Measurements from ENCODE around the gene TRIM8.
"Not testable (repeated sequence)": the region's sequence is repeated elsewhere in the genome, so short reads cannot be mapped to it uniquely, and the experiment has no call there.

TRIM8 gene

GRCh38 chr10:102682416-102682815 is 38.1 kb downstream of the TRIM8 start:
- no peak overlapping the region for H3K27ac ChIP-seq (ENCODE audit: low read depth, low read length)
- H3K9ac ChIP-seq (ENCODE audit: low read length), result no peak overlapping the region

DNA sequence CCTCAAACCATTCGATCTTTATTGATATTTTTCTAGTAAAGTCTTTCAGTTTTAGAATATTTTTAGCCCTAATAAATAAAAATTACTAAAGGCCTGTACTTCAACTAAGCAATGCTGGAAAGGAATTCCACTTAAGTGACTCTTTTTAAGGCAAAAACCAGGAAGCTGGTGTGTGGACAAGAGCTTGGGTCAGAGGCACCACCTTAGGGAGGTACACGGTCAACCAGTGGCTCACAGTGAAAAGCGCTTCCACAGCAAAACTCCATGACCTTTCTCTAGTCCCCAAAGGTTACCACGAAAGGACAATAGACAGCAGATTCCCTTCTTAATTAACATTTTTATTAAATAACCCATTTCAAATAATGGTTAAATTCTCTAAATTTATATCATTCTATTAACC is 38.7 kb downstream of the TRIM8 start:
- H3K36me3 ChIP-seq (ENCODE audit: control insufficient read depth, insufficient read depth, low read length), result peaks cover 20% of the 10 kb centered on the region

More at GRCh38 chr10:102682416-102682815, 38.1 kb downstream of the TRIM8 start:
- H3K36me3 ChIP-seq (ENCODE audit: control insufficient read depth, insufficient read depth, low read length), result peaks cover 20% of the 10 kb centered on the region
- H3K4me1 ChIP-seq (ENCODE audit: control insufficient read depth, insufficient read depth, low read length), result peaks cover 19% of the 10 kb centered on the region
- H3K27me3 ChIP-seq (ENCODE audit: control insufficient read depth, insufficient read depth, low read length), result no peaks in the 10 kb centered on the region
- H3K4me3 ChIP-seq (ENCODE audit: low read depth, low read length), result no peak overlapping the region
- no peaks in the 10 kb centered on the region for H3K9me3 ChIP-seq (ENCODE audit: control insufficient read depth, insufficient read depth, low read depth, low read length)

DNA sequence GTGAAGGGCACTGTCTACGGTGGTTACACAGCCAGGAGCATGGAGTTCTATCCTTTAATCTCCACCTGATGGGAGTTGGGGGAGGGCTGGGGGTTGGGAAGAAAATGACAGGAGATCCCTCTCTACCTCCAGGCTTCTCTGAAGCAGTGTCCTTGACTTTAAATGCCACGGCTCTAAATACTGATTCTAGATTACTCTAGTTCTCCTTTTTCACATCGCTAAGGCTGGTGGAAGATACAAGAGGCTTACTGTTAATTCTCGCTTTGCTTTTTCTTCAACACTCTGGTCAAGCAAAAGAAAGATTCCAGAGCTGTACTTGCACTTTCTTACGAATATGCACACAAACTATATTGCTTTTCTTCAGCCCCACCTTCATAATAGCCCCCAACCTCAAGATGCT is 39.5 kb downstream of the TRIM8 start:
- Histone ChIP-seq H3K4me3 (ENCODE audit: low read depth, low read length) (no peak overlapping the region), H3K9me3 (ENCODE audit: control insufficient read depth, insufficient read depth, low read depth, low read length) (no peaks in the 10 kb centered on the region), H3K4me1 (ENCODE audit: control insufficient read depth, insufficient read depth, low read length) (peaks cover 6% of the 10 kb centered on the region), H3K27me3 (ENCODE audit: control insufficient read depth, insufficient read depth, low read length) (no peaks in the 10 kb centered on the region), H3K36me3 (ENCODE audit: control insufficient read depth, insufficient read depth, low read length) (peaks cover 20% of the 10 kb centered on the region), H3K27ac (ENCODE audit: low read depth, low read length) (no peak overlapping the region), H3K9ac (ENCODE audit: low read length) (no peak overlapping the region)

More for the DNA sequence above, 38.7 kb downstream of the TRIM8 start:
- no peak overlapping the region for H3K9ac ChIP-seq (ENCODE audit: low read length)
- no peak overlapping the region for H3K27ac ChIP-seq (ENCODE audit: low read depth, low read length)
- H3K4me3 ChIP-seq (ENCODE audit: low read depth, low read length), result no peak overlapping the region
- no peaks in the 10 kb centered on the region for H3K9me3 ChIP-seq (ENCODE audit: control insufficient read depth, insufficient read depth, low read depth, low read length)
- H3K4me1 ChIP-seq (ENCODE audit: control insufficient read depth, insufficient read depth, low read length), result peaks cover 13% of the 10 kb centered on the region
- no peaks in the 10 kb centered on the region for H3K27me3 ChIP-seq (ENCODE audit: control insufficient read depth, insufficient read depth, low read length)

- Histone ChIP-seq H3K4me1 (ENCODE audit: control insufficient read depth, insufficient read depth, low read length) (no peaks in the 10 kb centered on the region), H3K27me3 (ENCODE audit: control insufficient read depth, insufficient read depth, low read length) (no peaks in the 10 kb centered on the region), H3K4me3 (ENCODE audit: low read depth, low read length) (no peak overlapping the region), H3K9me3 (ENCODE audit: control insufficient read depth, insufficient read depth, low read depth, low read length) (no peaks in the 10 kb centered on the region), H3K9ac (ENCODE audit: low read length) (no peak overlapping the region), H3K36me3 (ENCODE audit: control insufficient read depth, insufficient read depth, low read length) (peaks cover 13% of the 10 kb centered on the region), H3K27ac (ENCODE audit: low read depth, low read length) (no peak overlapping the region)
Measured at GRCh38 chr10:102691285-102692066, 47.2 kb downstream of the TRIM8 start.

DNA sequence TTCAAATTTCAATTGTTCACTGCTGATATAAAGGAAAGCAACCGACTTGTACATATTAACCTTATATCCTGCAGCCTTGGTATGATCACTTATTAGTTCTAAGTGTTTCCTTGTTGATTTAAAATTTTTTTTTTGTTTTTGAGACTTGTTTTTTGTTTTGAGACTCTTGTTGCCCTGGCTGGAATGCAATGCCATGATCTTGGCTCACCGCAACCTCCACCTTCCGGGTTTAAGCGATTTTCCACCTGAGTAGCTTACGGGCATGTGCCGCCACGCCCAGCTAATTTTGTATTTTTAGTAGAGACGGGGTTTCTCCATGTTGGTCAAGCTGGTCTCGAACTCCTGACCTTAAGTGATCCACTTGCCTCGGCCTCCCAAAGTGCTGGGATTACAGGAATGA is 51.1 kb downstream of the TRIM8 start:
- not testable (repeated sequence) for H3K27ac ChIP-seq (ENCODE audit: low read depth, low read length)
- H3K36me3 ChIP-seq (ENCODE audit: control insufficient read depth, insufficient read depth, low read length), result peaks cover 41% of the 10 kb centered on the region

GRCh38 chr10:102696736-102697135 is 52.5 kb downstream of the TRIM8 start:
- H3K36me3 ChIP-seq (ENCODE audit: control insufficient read depth, insufficient read depth, low read length), result peaks cover 40% of the 10 kb centered on the region
- H3K27ac ChIP-seq (ENCODE audit: low read depth, low read length), result no peak overlapping the region
- no peaks in the 10 kb centered on the region for H3K4me1 ChIP-seq (ENCODE audit: control insufficient read depth, insufficient read depth, low read length)
- no peaks in the 10 kb centered on the region for H3K27me3 ChIP-seq (ENCODE audit: control insufficient read depth, insufficient read depth, low read length)
- no peak overlapping the region for H3K9ac ChIP-seq (ENCODE audit: low read length)
- no peak overlapping the region for H3K4me3 ChIP-seq (ENCODE audit: low read depth, low read length)
- H3K9me3 ChIP-seq (ENCODE audit: control insufficient read depth, insufficient read depth, low read depth, low read length), result no peaks in the 10 kb centered on the region

More for the DNA sequence above, 51.1 kb downstream of the TRIM8 start:
- H3K4me1 ChIP-seq (ENCODE audit: control insufficient read depth, insufficient read depth, low read length); H3K9ac ChIP-seq (ENCODE audit: low read length); H3K4me3 ChIP-seq (ENCODE audit: low read depth, low read length); H3K27me3 ChIP-seq (ENCODE audit: control insufficient read depth, insufficient read depth, low read length); H3K9me3 ChIP-seq (ENCODE audit: control insufficient read depth, insufficient read depth, low read depth, low read length): not testable (repeated sequence)

- Histone ChIP-seq H3K36me3 (ENCODE audit: control insufficient read depth, insufficient read depth, low read length) (peaks cover 37% of the 10 kb centered on the region), H3K9ac (ENCODE audit: low read length) (no peak overlapping the region), H3K27me3 (ENCODE audit: control insufficient read depth, insufficient read depth, low read length) (no peaks in the 10 kb centered on the region), H3K4me3 (ENCODE audit: low read depth, low read length) (no peak overlapping the region), H3K27ac (ENCODE audit: low read depth, low read length) (no peak overlapping the region), H3K9me3 (ENCODE audit: control insufficient read depth, insufficient read depth, low read depth, low read length) (no peaks in the 10 kb centered on the region), H3K4me1 (ENCODE audit: control insufficient read depth, insufficient read depth, low read length) (no peaks in the 10 kb centered on the region)
Measured at GRCh38 chr10:102698894-102699293, 54.6 kb downstream of the TRIM8 start.

- Histone ChIP-seq H3K9ac (ENCODE audit: low read length) (no peak overlapping the region), H3K4me1 (ENCODE audit: control insufficient read depth, insufficient read depth, low read length) (no peaks in the 10 kb centered on the region), H3K36me3 (ENCODE audit: control insufficient read depth, insufficient read depth, low read length) (peaks cover 33% of the 10 kb centered on the region), H3K4me3 (ENCODE audit: low read depth, low read length) (no peak overlapping the region), H3K9me3 (ENCODE audit: control insufficient read depth, insufficient read depth, low read depth, low read length) (no peaks in the 10 kb centered on the region), H3K27ac (ENCODE audit: low read depth, low read length) (no peak overlapping the region), H3K27me3 (ENCODE audit: control insufficient read depth, insufficient read depth, low read length) (no peaks in the 10 kb centered on the region)
Measured at GRCh38 chr10:102701272-102701671, 57.0 kb downstream of the TRIM8 start.

DNA sequence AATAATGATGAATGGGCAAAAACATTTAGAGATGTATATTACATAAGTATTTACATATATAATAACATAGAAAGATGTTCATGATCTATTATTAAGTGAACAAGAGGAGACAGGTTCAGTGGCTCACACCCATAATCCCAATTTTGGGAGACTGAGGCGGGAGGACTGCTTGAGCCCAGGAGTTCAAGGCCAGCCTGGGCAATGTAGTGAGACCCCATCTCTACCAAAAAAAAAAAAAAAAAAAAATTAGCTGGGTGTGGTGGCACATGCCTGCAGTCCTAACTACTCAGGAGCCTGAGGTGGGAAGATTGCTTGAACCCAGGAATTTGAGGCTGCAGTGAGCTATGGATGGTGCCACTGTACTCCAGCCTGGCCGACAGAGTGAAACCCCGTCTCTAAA is 57.5 kb downstream of the TRIM8 start:
- Histone ChIP-seq H3K9ac (ENCODE audit: low read length) (no peak overlapping the region), H3K9me3 (ENCODE audit: control insufficient read depth, insufficient read depth, low read depth, low read length) (no peaks in the 10 kb centered on the region), H3K4me1 (ENCODE audit: control insufficient read depth, insufficient read depth, low read length) (no peaks in the 10 kb centered on the region), H3K36me3 (ENCODE audit: control insufficient read depth, insufficient read depth, low read length) (peaks cover 29% of the 10 kb centered on the region), H3K27me3 (ENCODE audit: control insufficient read depth, insufficient read depth, low read length) (no peaks in the 10 kb centered on the region), H3K4me3 (ENCODE audit: low read depth, low read length) (no peak overlapping the region), H3K27ac (ENCODE audit: low read depth, low read length) (no peak overlapping the region)

DNA sequence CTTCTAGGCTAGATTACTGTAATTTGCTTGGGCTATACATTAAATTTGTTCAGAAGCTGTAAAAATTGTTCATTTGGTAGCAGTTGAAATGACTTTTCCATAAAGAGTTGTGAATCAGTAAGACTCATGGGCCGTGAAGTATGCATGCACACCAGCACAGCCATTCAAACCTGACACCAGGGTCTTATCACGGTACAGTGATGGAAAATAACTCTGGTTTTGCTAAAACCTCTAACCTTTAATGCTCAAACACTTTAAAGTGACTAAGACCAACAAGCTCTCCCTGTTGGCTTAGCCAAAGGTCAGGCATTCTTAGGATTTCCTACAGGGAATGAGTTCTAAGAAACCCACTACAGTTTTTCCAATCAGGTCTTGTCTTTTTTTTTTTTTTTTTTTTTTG is 58.5 kb downstream of the TRIM8 start:
- Histone ChIP-seq H3K36me3 (ENCODE audit: control insufficient read depth, insufficient read depth, low read length) (peaks cover 22% of the 10 kb centered on the region), H3K4me3 (ENCODE audit: low read depth, low read length) (no peak overlapping the region), H3K9ac (ENCODE audit: low read length) (no peak overlapping the region), H3K27ac (ENCODE audit: low read depth, low read length) (no peak overlapping the region), H3K9me3 (ENCODE audit: control insufficient read depth, insufficient read depth, low read depth, low read length) (no peaks in the 10 kb centered on the region), H3K27me3 (ENCODE audit: control insufficient read depth, insufficient read depth, low read length) (no peaks in the 10 kb centered on the region), H3K4me1 (ENCODE audit: control insufficient read depth, insufficient read depth, low read length) (no peaks in the 10 kb centered on the region)

DNA sequence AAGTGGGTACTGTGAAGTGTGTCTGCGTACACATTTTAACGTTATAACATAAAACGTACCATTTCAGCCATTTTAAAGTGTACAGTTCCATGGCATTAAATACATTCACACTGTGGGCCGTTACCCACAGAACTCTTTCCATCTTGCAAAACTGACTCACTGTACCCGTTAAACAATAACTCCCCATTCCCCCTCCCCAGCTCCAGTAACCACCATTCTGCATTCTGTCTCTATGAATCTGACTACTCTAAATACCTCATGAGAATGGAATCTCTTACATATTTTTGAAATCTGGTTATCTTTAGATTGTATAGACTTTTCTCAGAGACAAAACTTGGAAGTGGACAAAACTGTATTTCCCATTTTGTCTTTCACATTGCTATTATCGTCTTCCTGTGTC is 60.6 kb downstream of the TRIM8 start:
- peaks cover 3% of the 10 kb centered on the region; the same call in 1 of the 2 replicates for H3K36me3 ChIP-seq (ENCODE audit: control insufficient read depth, insufficient read depth, low read length)
- no peak overlapping the region for H3K27ac ChIP-seq (ENCODE audit: low read depth, low read length)
- H3K9ac ChIP-seq (ENCODE audit: low read length), result no peak overlapping the region
- no peaks in the 10 kb centered on the region for H3K4me1 ChIP-seq (ENCODE audit: control insufficient read depth, insufficient read depth, low read length)
- H3K27me3 ChIP-seq (ENCODE audit: control insufficient read depth, insufficient read depth, low read length), result no peaks in the 10 kb centered on the region
- H3K4me3 ChIP-seq (ENCODE audit: low read depth, low read length), result no peak overlapping the region
- H3K9me3 ChIP-seq (ENCODE audit: control insufficient read depth, insufficient read depth, low read depth, low read length), result no peaks in the 10 kb centered on the region
